Middle frontal gyrus (tissue), 1 donor: Measurements from ENCODE around the gene MRPS34.

ENCODE experiments used
- DNase-seq: peaks from one replicate; pipeline ENCODE4 v3.0.0-alpha.2; 2015; ENCODE audit warnings: low spot score; ENCODE audit errors: extremely low spot score

Gene MRPS34

GRCh38 chr16:1731603-1732002 lies 41.3 kb downstream of the MRPS34 start:
- DNase-seq, result no peak

GRCh38 chr16:1731073-1731472 lies 41.9 kb downstream of the MRPS34 start:
- DNase-seq, result no peak

- no peak for DNase-seq
Measured at GRCh38 chr16:1729445-1729844, 43.5 kb downstream of the MRPS34 start.

- no peak for DNase-seq
Measured at GRCh38 chr16:1729026-1729425, 43.9 kb downstream of the MRPS34 start.

GRCh38 chr16:1727651-1728624 lies 45.0 kb downstream of the MRPS34 start:
- no peak for DNase-seq

GRCh38 chr16:1726661-1727502 lies 46.1 kb downstream of the MRPS34 start:
- no peak for DNase-seq

- DNase-seq, result no peak
Measured at GRCh38 chr16:1724491-1724890, 48.4 kb downstream of the MRPS34 start.

- DNase-seq, result no peak
Measured at GRCh38 chr16:1723450-1724147, 49.3 kb downstream of the MRPS34 start.
